Naive B cell (primary cell): ENCODE results near the gene SMC5. TPM values are rescaled to one million over a fixed set of nuclear protein-coding genes. Genes with fewer than 3 reads are reported as not detected.
"Not testable (repeated sequence)": the region's sequence is repeated elsewhere in the genome, so short reads cannot be mapped to it uniquely, and the experiment has no call there.

ENCODE experiments used
- ATAC-seq, 2 donors: fragments of 150-1000 bp; cut with Tn5 transposase; 2 replicates each; pipeline ENCODE4 v1.10.0; 2021; ENCODE audit warnings: low read depth in 2 of 2, mild to moderate bottlenecking in 2 of 2, moderate library complexity in 2 of 2
- DNase-seq: peaks from one replicate; pipeline ENCODE4 v3.0.0; 2022
- H3K27ac Mint-ChIP-seq, 6 donors: one replicate each; pipeline ENCODE4 v1.8.0; 2020 to 2022; ENCODE audit warnings: mild to moderate bottlenecking in 6 of 6, mixed read lengths in 6 of 6, moderate library complexity in 5 of 6, inconsistent platforms in 2 of 6
- H3K27me3 Mint-ChIP-seq, 3 donors: one replicate each; pipeline ENCODE4 v1.8.0; 2021 to 2022; ENCODE audit warnings: mixed read lengths in 3 of 3, mild to moderate bottlenecking in 1 of 3
- H3K36me3 Mint-ChIP-seq, 2 donors: one replicate each; pipeline ENCODE4 v1.8.0; 2020 to 2022; ENCODE audit warnings: mixed read lengths in 2 of 2, inconsistent platforms in 1 of 2, mild to moderate bottlenecking in 1 of 2
- H3K4me1 Mint-ChIP-seq, 3 donors: one replicate each; pipeline ENCODE4 v1.8.0; 2020 to 2022; ENCODE audit warnings: mixed read lengths in 3 of 3, inconsistent platforms in 1 of 3, mild to moderate bottlenecking in 1 of 3, moderate library complexity in 1 of 3
- H3K4me3 Mint-ChIP-seq, 8 donors: one replicate each; pipeline ENCODE4 v1.8.0; 2020 to 2022; ENCODE audit warnings: mild to moderate bottlenecking in 8 of 8, mixed read lengths in 8 of 8, moderate library complexity in 8 of 8, inconsistent platforms in 2 of 8
- H3K9me3 Mint-ChIP-seq, 7 donors: one replicate each; pipeline ENCODE4 v1.8.0; 2020 to 2022; ENCODE audit warnings: mixed read lengths in 7 of 7, mild to moderate bottlenecking in 5 of 7, inconsistent platforms in 2 of 7, moderate library complexity in 1 of 7
- polyA plus RNA-seq, 6 donors: library from polyadenylated mRNA; unstranded; fragments of 300-500 nt; fragmentation: Illumina TruSeq; gene quantifications; one replicate each; pipeline ENCODE4 v1.2.3, GENCODE V29; 2021; ENCODE audit warnings: low read depth in 6 of 6

Gene SMC5
- polyA plus RNA-seq, 6 donors from 2014 or later: 7.4 to 22.8 (median 15.8) TPM

- H3K4me1 Mint-ChIP-seq, H3K27me3 Mint-ChIP-seq, H3K27ac Mint-ChIP-seq, DNase-seq, ATAC-seq: not testable (repeated sequence)
- peak overlapping the region in 1 of 8 donors; percentile 29 for H3K4me3 Mint-ChIP-seq
- H3K36me3 Mint-ChIP-seq: peaks cover 55 to 57% of the 10 kb centered on the region in 2 donors
- H3K9me3 Mint-ChIP-seq: peaks cover 6 to 32% (median 23%) of the 10 kb centered on the region in 7 donors
Measured at GRCh38 chr9:70328625-70329024, 69.8 kb downstream of the SMC5 start.

GRCh38 chr9:70340572-70340971 is 81.8 kb downstream of the SMC5 start:
- H3K4me3 Mint-ChIP-seq: no peak overlapping the region
- no peaks in the 10 kb centered on the region for H3K27me3 Mint-ChIP-seq
- no peak overlapping the region for H3K27ac Mint-ChIP-seq
- DNase-seq (peak; percentile 0), ATAC-seq (no peak)
- H3K9me3 Mint-ChIP-seq: no peaks in the 10 kb centered on the region
- H3K4me1 Mint-ChIP-seq: no peaks in the 10 kb centered on the region
- H3K36me3 Mint-ChIP-seq: peaks cover 10 to 12% of the 10 kb centered on the region in 2 donors

DNA sequence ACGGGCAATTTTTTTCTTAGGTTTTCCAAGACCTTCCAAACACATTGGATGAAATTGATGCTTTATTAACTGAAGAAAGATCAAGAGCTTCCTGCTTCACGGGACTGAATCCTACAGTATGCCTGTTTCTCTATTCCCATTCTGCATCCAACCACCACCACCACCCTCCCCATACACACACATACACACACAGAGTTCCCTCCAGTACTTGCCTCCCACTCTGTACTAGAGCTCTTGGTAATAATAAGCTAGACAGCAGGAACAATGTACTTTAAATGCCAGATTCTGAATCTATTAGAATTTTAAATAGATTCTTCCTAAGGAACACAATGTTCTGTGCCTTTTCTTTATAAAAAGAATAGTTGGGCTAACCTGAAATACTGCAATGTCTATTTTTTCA is 88.3 kb downstream of the SMC5 start:
- ATAC-seq: no peak
- H3K36me3 Mint-ChIP-seq: peaks cover 0 to 17% of the 10 kb centered on the region in 2 donors

GRCh38 chr9:70352356-70352755 is 93.6 kb downstream of the SMC5 start:
- H3K4me3 Mint-ChIP-seq: no peak overlapping the region
- H3K9me3 Mint-ChIP-seq: no peaks in the 10 kb centered on the region
- H3K27me3 Mint-ChIP-seq: no peaks in the 10 kb centered on the region
- no peaks in the 10 kb centered on the region for H3K4me1 Mint-ChIP-seq
- ATAC-seq (no peak), DNase-seq (no peak)
- H3K27ac Mint-ChIP-seq: no peak overlapping the region
- peaks cover 0 to 1% of the 10 kb centered on the region in 2 donors for H3K36me3 Mint-ChIP-seq

More for the DNA sequence above, 88.3 kb downstream of the SMC5 start:
- H3K27ac Mint-ChIP-seq: peak overlapping the region in 2 of 6 donors; percentile 17 to 61
- no peak for DNase-seq
- no peaks in the 10 kb centered on the region for H3K27me3 Mint-ChIP-seq
- H3K4me3 Mint-ChIP-seq: no peak overlapping the region
- no peaks in the 10 kb centered on the region for H3K9me3 Mint-ChIP-seq
- no peaks in the 10 kb centered on the region for H3K4me1 Mint-ChIP-seq

DNA sequence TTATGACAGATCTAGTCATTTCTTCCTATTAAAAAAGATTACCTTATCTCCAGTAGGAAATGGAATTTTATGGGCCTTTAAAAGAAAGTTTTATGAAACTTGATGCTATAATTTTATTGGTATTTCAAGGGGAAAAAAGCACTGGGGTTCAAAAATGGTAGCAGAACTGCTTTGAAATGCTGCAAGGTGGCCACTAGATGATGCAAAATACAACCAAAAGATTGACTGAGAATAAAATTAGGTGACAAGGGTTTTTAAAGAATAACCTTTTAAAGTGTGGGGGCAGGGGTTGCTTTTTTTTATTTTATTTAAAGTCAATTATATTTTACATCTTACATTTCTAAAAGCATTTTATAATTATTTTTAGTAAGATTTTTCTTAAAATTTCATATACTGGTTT is 94.0 kb downstream of the SMC5 start:
- H3K27me3 Mint-ChIP-seq: no peaks in the 10 kb centered on the region
- no peaks in the 10 kb centered on the region for H3K4me1 Mint-ChIP-seq
- DNase-seq (peak; percentile 14), ATAC-seq (no peak)
- H3K27ac Mint-ChIP-seq: no peak overlapping the region
- H3K4me3 Mint-ChIP-seq: no peak overlapping the region
- H3K36me3 Mint-ChIP-seq: no peaks in the 10 kb centered on the region
- no peaks in the 10 kb centered on the region for H3K9me3 Mint-ChIP-seq

DNA sequence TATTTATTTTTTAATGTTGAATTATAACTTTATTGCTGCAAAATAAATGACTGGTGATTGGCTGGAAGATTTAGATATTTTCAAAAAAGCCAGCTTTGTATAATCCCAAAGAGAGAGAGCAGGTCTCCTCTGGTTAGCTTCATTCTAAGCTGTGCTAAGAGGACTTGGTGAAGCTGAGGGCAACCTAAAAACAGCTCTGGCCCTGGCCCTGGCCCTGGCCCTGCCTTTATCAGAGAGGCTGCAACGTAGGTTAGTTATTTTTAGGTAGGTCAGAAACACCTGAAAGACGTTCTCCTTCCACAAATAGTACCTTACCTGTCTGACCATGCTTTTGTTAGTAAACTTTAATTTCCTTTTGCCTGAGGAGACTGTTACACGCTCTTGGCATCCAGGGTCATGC is 97.0 kb downstream of the SMC5 start:
- H3K36me3 Mint-ChIP-seq: no peaks in the 10 kb centered on the region
- H3K9me3 Mint-ChIP-seq: no peaks in the 10 kb centered on the region
- DNase-seq (no peak), ATAC-seq (no peak)
- H3K4me3 Mint-ChIP-seq: no peak overlapping the region
- no peaks in the 10 kb centered on the region for H3K4me1 Mint-ChIP-seq
- H3K27ac Mint-ChIP-seq: peak overlapping the region in 3 of 6 donors; percentile 11 to 67 (median 13)
- H3K27me3 Mint-ChIP-seq: no peaks in the 10 kb centered on the region

GRCh38 chr9:70362952-70363351 is 104.2 kb downstream of the SMC5 start:
- no peak overlapping the region for H3K27ac Mint-ChIP-seq
- DNase-seq: no peak
- no peak overlapping the region for H3K4me3 Mint-ChIP-seq
- no peak for ATAC-seq
- peaks cover 0 to 2% (median 0%) of the 10 kb centered on the region in 7 donors for H3K9me3 Mint-ChIP-seq
- no peaks in the 10 kb centered on the region for H3K27me3 Mint-ChIP-seq
- no peaks in the 10 kb centered on the region for H3K4me1 Mint-ChIP-seq
- peaks cover 0 to 7% of the 10 kb centered on the region in 2 donors for H3K36me3 Mint-ChIP-seq

DNA sequence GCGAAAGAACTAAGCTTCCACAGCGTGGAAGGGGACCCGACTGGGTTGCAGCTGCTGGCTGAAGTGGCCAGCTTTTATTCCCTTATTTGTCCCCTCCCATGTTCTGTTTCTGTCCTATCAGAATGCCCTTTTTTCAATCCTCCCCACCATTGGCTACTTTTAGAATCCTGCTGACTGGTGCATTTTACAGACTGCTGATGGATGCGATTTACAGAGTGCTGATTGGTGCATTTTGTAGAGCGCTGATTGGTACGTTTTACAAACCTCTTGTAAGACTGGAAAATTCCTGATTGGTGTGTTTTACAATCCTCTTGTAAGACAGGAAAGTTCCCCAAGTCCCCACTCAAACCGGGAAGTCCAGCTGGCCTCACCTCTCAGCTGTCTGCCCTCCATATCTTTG is 105.0 kb downstream of the SMC5 start:
- DNase-seq (no peak), ATAC-seq (no peak)
- Mint-ChIP-seq H3K4me1 (no peaks in the 10 kb centered on the region), H3K27ac (no peak overlapping the region), H3K4me3 (no peak overlapping the region), H3K27me3 (no peaks in the 10 kb centered on the region), H3K9me3 (peaks cover 0 to 2% (median 0%) of the 10 kb centered on the region in 7 donors), H3K36me3 (peaks cover 0 to 7% of the 10 kb centered on the region in 2 donors)

DNA sequence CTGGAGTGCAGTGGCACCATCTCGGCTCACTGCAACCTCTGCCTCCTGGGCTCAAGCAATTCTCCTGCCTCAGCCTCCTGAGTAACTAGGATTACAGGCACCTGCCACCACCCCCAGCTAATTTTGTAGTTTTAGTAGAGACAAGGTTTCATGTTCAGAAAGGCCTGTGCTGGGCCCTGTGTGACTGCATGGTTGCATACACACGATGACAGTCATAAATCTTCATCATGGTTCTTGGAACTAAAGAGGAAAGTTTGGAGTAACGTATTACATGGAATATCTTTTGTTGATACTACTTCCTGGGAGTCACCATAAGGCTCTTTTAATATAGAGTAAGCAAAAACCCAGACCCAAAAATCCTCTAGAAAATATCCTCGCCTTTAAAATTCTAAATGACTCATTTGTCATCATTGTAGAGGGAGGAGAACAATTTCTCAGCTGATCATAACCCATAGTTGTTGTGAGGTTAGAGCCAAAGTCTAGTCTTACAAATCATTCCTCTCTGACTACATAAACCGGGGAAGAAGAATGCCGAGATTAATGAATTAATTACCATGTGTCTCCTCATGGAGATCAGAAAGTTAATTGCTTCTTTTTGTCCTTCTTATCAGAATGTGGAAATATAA is 108.6 kb downstream of the SMC5 start:
- no peak for ATAC-seq
- H3K27ac Mint-ChIP-seq: no peak overlapping the region
- DNase-seq: no peak
- H3K4me3 Mint-ChIP-seq: no peak overlapping the region
- H3K9me3 Mint-ChIP-seq: peaks cover 0 to 2% (median 0%) of the 10 kb centered on the region in 7 donors
- H3K36me3 Mint-ChIP-seq: peaks cover 0 to 7% of the 10 kb centered on the region in 2 donors
- H3K4me1 Mint-ChIP-seq: no peaks in the 10 kb centered on the region
- no peaks in the 10 kb centered on the region for H3K27me3 Mint-ChIP-seq

GRCh38 chr9:70374962-70375618 is 116.3 kb downstream of the SMC5 start:
- Mint-ChIP-seq H3K36me3 (no peaks in the 10 kb centered on the region), H3K9me3 (no peaks in the 10 kb centered on the region), H3K27me3 (peaks cover 0 to 5% (median 0%) of the 10 kb centered on the region in 3 donors), H3K27ac (no peak overlapping the region), H3K4me1 (peaks cover 0 to 2% (median 0%) of the 10 kb centered on the region in 3 donors), H3K4me3 (no peak overlapping the region)
- ATAC-seq (no peak), DNase-seq (no peak)

DNA sequence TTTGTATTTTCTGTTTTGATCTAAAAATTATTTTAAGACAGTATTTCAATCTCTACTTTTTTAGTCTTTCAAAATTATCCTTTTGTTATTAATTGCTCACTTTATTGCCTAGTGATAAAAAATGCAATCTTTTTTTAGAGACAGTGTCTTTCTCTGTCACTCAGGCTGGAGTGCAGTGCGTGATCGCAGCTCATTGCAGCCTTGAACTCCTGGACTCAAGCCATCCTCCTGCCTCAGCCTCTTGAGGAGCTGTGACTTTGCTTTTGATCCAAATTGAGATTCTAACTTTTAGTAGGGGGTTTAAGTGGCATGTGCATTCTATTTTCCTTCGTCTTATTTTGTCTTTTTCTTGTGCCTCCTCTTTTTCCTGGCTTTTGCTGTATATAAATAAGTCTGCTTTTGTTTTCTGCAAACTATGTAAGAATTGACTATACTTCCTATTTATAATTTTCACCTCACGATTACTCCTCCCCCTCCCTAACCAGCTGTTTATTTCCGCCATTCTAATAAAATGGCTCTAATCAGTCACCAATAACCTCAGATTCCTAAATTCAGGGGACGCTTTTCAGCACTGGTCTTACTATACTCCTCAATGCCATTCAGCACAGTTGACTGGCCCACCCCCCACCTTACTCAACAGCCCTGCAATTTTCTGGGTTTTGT is 123.4 kb downstream of the SMC5 start:
- Mint-ChIP-seq H3K4me3 (no peak overlapping the region), H3K4me1 (peaks cover 0 to 10% (median 2%) of the 10 kb centered on the region in 3 donors), H3K27me3 (no peaks in the 10 kb centered on the region), H3K36me3 (peaks cover 9 to 18% of the 10 kb centered on the region in 2 donors), H3K27ac (peak overlapping the region in 1 of 6 donors; percentile 10), H3K9me3 (no peaks in the 10 kb centered on the region)
- no peak for ATAC-seq
- DNase-seq: no peak

GRCh38 chr9:70382709-70383605 is 124.2 kb downstream of the SMC5 start:
- H3K4me3 Mint-ChIP-seq: no peak overlapping the region
- no peaks in the 10 kb centered on the region for H3K27me3 Mint-ChIP-seq
- no peak for DNase-seq
- H3K36me3 Mint-ChIP-seq: peaks cover 9 to 18% of the 10 kb centered on the region in 2 donors
- H3K9me3 Mint-ChIP-seq: no peaks in the 10 kb centered on the region
- ATAC-seq: no peak
- H3K4me1 Mint-ChIP-seq: peaks cover 3 to 10% (median 5%) of the 10 kb centered on the region in 3 donors
- peak overlapping the region in 5 of 6 donors; percentile 2 to 80 (median 28) for H3K27ac Mint-ChIP-seq

DNA sequence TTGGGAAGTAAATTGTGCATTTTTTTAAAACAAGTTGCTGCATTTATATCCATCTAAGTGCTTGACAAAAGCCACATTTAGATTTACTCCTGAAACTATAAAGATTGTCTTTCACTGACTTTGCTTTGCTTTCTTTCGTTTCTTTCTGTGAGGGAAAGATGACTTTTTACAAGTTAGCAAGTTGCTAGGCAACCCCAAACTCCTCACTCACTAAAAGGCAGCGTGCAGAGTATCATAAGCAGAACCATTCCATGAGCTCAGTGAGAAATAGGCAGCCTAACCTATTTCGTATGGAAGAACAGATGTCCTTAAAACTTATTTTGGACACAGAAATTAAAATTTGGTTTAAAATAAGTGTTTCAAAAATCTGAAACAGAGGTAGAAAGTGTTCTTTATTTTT is 126.6 kb downstream of the SMC5 start:
- no peak for DNase-seq
- Mint-ChIP-seq H3K36me3 (peaks cover 9 to 18% of the 10 kb centered on the region in 2 donors), H3K4me3 (no peak overlapping the region), H3K27me3 (no peaks in the 10 kb centered on the region), H3K4me1 (peaks cover 12 to 23% (median 20%) of the 10 kb centered on the region in 3 donors), H3K9me3 (no peaks in the 10 kb centered on the region), H3K27ac (peak overlapping the region in 1 of 6 donors; percentile 54)
- no peak for ATAC-seq
